GM19455 (cell line): ENCODE data around the gene MAST4.
A peak's percentile ranks its signal among the peaks of the same experiment; 100 is the strongest.

Experiments used
- ATAC-seq: cut with Tn5 transposase; IDR thresholded peaks from one replicate; pipeline ENCODE4 v1.9.1; 2021; ENCODE audit not compliant: unreplicated experiment

The MAST4 gene

GRCh38 chr5:66829826-66830225 is 233.6 kb downstream of the MAST4 start:
- ATAC-seq: no peak

- no peak for ATAC-seq
These were observed 234.4 kb downstream of the MAST4 start for GRCh38 chr5:66830636-66831035.

GRCh38 chr5:66839636-66840185 is 243.5 kb downstream of the MAST4 start:
- ATAC-seq: no peak

DNA sequence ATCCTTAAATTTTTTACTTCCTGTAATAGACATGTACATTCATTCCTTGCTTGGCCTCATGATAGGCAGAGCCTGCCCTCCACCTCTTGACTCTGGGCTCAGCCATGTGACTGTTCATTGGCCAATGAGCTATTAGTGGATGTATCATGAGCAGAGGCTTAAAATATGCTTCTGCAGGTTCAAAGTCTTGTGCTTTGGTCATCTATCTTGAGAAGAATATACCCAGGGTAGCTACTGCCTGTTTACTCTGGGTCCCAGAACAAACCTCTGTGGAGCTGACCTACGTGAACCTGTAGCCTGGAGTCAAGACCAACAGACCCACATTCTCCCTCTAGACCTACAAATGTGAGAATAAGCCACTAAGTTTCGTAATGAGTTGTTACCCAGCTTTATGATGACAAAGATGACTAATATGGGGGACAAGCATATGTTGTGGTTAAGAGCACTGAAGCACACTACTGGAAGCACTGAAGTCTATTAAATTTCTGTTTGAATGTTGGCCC is 244.4 kb downstream of the MAST4 start:
- peak; percentile 100 for ATAC-seq

DNA sequence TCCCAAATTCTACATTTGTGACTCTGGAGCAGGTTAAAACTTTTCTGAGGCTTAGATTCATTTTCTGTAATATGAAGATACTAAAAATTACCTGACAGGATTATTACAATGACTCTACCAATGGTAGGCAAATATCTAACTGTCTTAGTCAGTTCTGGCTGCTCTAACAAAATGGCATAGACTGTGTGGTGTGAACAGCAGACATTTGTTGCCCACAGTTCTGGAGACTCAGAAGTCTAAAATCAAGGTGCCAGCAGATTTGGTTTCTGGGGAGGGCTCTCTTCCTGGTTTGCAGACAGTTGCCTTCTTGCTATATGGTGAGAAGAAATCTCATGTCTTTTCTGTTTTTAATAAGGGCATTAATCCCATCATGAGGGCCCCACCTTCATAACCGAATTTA is 245.1 kb downstream of the MAST4 start:
- ATAC-seq: no peak

- no peak for ATAC-seq
These were observed 246.3 kb downstream of the MAST4 start for GRCh38 chr5:66842540-66842939.

- no peak for ATAC-seq
These were observed 246.9 kb downstream of the MAST4 start for GRCh38 chr5:66843065-66843464.

DNA sequence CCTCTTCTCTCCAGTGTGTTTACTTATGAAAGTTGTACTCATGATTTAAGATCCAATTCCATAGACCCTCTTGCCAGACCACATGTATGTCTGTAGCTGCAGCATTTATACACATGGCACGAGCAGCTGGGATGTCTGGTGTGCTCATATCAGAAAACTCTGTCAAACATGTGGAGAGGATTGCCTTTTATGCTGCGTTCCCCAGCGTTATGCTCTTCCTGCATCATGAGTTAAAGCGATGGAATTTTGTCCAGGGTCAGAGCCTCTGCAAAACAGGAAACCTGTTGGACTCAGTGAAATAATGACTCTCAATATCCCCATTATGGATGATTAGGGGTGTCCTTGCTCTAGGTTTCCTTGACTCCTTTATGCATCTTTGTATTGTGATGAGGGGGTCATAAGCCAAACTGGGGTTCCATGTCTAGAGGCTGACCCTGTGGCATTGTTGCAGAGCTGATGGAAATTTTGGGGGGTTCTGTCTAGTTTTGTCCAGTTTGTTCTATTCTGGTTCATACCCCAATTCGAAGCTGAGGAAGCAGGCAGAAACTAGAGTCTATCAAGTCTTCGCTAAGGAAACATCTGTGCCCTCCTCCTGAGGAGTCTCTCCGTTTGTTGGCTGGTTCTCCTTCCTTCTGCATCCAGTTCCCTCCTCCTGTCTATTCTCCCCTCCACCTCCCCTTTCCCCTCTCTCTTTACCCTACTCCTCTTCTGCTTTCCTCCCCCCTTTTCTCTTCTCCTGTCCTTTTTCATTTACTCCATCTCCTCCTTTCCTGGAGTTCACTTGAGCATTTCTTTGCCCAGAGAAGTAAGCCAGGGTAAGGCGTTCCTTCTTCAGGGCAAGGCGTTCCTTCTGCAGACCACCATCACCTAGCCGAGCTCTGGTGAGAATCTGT is 252.8 kb downstream of the MAST4 start:
- no peak for ATAC-seq

DNA sequence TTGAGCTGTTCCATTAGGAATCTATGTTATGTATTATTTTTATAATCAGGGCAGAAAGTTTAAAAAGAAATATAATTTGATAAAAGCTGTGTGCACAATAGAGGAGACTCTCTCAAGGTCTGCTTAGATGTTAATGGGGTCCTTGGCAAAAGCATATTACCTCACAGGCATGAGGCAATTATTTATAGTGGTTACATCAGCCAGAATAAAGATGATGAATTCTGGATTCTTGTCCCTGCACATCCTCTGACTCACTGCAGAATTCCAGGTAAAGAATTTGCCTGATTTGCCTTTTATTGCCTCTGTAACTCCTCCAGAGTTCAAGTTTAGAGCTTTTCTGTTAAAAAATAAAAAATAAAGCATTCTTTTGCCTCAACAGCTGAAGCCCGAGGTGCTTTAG is 253.6 kb downstream of the MAST4 start:
- ATAC-seq: no peak

DNA sequence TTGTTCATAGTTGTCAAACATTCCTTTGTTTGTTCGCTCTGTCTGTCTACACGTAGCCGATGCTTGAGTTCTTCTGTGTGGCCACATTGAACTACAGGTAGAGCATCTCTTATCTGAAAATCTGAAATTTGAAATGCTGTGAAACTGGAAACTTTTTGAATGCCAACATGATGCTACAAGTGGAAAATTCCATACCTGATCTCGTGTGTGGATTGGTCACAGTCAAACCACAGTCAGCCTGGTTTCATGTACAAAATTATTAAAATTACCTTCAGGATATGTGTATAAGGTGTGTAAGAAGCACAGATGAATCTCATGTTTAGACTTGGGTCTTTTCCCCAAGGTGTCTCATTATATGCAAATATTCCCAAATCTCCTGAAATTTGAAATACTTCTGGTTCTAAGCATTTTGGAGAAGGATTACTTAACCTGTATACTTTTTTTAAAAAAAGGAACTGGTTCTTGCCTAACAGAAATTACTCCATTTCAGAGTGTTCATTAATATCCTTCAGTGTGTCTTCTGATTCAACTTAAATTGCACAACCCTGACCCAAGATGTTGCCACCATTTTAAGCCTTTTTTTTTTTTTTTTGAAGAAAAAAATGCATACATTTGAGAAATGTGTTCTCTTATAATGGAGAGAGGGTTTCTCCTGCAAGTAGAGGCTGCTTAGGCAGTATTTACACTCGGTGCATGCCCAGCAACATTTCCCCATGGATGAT is 254.3 kb downstream of the MAST4 start:
- ATAC-seq: no peak

DNA sequence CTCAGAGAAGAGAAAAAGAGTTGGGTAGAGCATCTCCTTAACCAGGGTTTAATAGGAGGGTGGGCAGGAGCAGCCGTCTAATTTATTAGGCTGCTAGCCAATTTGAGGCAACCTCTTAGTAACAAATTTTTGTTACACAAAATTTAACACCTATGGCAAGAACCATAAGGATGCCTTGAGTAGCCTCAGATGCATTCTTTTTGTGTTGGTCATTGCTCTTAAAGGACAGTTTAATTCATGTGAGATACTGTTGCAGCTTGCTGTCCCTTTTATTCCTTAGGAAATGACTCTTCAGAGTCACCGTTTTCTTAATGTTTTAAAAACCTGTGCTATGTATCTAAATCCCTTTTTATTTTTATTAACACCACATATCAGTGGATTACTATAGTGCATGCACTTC is 255.1 kb downstream of the MAST4 start:
- no peak for ATAC-seq

GRCh38 chr5:66854416-66854815 is 258.2 kb downstream of the MAST4 start:
- ATAC-seq: no peak

DNA sequence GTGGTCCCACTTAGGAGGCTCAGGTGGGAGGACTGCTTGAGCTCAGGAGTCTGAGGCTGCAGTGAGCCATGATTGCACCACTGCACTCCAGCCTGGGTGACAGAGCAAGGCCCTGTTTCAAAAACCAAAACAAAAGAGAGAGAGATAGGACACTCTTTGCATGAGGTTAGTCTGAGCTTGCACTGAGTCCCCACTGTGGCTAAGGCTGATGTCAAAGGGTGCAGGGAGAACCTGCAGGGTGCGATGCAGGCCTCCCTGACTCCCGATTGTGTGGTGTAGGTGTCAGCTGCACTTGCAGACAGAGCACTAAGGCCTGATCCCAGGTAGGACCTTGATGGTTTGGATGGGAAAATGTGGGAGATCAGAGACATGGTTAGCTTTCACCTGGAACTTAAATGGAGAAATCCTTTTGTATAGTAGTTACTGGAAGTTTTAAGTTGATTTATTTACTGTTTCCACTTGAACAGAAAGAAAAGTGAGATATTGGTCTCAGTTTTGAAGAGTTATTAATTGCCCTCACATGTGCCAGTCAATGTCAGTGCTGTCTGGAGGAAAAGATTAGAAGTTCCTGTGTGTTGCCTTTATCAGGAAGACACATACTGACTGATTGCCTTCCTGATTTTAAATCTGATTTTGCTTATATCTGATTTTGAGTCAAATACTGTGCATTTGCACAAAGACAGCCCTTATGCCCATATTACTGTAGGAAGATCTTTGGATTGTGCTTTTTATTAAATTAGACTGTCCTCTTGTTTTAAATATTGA is 260.0 kb downstream of the MAST4 start:
- no peak for ATAC-seq

DNA sequence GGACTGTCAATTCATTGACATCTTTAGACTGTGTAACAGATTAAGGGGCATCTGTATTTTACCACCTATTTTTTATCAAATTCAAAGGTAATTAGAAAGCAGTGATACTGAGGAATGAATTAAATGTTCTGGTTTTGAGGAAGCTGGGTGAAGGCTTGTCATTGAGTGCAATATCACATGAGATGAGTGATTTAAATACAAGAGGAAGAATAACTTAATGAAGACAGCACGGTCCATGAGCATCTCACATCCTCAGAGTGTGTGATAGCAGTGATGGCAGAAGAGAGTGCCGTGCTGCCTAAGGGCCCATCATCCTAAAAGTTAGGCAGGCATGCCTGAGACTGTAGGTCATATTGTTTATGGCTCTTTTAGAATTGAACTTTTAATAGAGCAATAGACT is 263.3 kb downstream of the MAST4 start:
- ATAC-seq: no peak

DNA sequence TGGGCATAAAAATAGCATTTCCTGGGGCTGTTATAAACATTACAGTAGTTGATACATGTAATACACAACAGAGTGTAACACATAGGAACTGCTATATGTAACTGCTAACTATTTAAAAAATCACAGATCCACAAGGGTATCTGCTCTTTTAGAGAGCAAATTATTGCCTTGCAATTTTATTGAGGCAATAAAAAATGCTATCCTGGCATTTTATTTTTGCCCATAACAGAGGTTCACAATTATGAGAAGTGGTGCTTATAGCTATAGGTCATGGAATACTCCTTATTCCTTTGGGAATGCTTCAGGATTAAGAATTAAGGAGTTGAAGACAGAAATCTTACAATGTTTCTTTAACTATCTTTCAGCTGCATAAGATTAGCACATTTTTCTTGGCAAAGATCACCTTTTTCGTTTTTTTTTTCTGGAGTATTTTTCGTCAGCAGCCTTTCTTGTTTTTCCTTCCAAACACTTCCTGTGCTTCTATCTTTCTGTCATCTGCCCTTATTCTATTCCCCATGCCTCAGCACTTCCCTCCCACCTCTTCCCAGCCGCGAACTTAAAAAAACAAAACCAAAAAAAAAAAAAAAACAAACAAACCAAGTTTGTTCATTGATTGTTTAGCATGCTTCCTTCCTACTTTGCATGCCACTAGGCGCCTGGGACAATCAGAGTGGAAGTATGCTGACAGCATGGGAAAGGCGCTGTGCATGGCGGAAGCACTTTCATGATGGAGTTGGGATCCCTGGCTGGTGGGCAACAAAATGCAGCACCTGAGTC is 264.2 kb downstream of the MAST4 start:
- ATAC-seq: no peak

- ATAC-seq: no peak
These were observed 265.2 kb downstream of the MAST4 start for GRCh38 chr5:66861402-66861801.

- no peak for ATAC-seq
These were observed 265.8 kb downstream of the MAST4 start for GRCh38 chr5:66862020-66862419.

- no peak for ATAC-seq
These were observed 267.3 kb downstream of the MAST4 start for GRCh38 chr5:66863243-66864170.

DNA sequence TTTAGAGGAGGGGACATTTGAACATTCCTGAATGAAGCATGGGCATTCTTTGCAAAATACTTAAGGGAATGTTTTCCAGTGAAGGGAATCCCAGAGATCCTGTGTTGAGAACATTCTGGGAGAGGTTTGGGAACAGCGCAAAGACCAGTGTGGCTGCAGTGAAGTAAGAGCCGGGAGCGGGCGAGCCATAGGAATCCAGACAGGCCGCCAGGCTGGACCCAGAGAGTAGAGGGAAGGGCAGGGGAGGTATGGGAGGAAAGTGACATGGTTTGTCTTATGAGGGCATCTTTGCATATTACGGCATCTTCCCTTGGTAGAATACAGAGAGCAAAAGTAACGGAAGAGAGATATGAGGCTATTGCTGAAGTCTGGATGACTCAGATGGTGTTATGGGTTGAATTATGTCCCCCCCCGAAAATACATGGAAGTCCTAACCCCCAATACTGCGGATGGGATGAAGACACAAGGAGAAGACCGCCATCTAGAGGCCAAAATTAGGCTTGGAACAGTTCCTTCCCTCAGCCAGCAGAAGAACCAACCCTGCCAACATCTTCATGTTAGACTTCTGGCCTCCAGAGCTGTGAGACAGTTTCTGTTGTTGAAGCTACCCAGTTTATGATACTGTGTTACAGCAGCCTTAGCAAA is 268.2 kb downstream of the MAST4 start:
- ATAC-seq: no peak
